Stimulated activated CD8-positive, alpha-beta memory T cell treated with anti-CD3 and anti-CD28 coated beads, Interleukin-12 subunit alpha, Interleukin-12 subunit beta, amount 100 ng/mL, for 24 hours (primary cell): ENCODE measurements around the gene GHDC.
"Not testable (repeated sequence)": the region's sequence is repeated elsewhere in the genome, so short reads cannot be mapped to it uniquely, and the experiment has no call there.

Experiments used
- DNase-seq: peaks from one replicate; pipeline ENCODE4 v3.0.0-alpha.2; 2020; ENCODE audit errors: extremely low read depth

The GHDC gene

GRCh38 chr17:42155614-42156045, 38.7 kb downstream of the GHDC start:
- DNase-seq = no peak

GRCh38 chr17:42153919-42154742, 40.2 kb downstream of the GHDC start:
- no peak for DNase-seq

GRCh38 chr17:42146911-42147607, 47.2 kb downstream of the GHDC start:
- DNase-seq = no peak

- DNase-seq = not testable (repeated sequence)
Observed at GRCh38 chr17:42143138-42143537, 51.2 kb downstream of the GHDC start.

- no peak for DNase-seq
Observed at GRCh38 chr17:42142371-42142896, 51.9 kb downstream of the GHDC start.

GRCh38 chr17:42141382-42141781, 52.9 kb downstream of the GHDC start:
- DNase-seq = no peak

GRCh38 chr17:42140690-42141089, 53.6 kb downstream of the GHDC start:
- DNase-seq = not testable (repeated sequence)
